Fibroblast of lung (primary cell): Measurements from ENCODE around the gene RFNG. TPM values are rescaled to one million over a fixed set of nuclear protein-coding genes. Genes with fewer than 3 reads are reported as not detected.

ENCODE experiments used
- DNase-seq, 2 donors: peaks; one replicate each; pipeline versions ENCODE4 v3.0.0 to v3.0.0-alpha.2; 2010; ENCODE audit warnings: low read depth in 2 of 2
- H2AFZ ChIP-seq: 2 replicates; pipeline ENCODE4 v1.5.1; 2012; ENCODE audit warnings: low read length, control low read depth, inconsistent platforms
- H3K27ac ChIP-seq: 2 replicates; pipeline ENCODE4 v1.5.1; 2011; ENCODE audit warnings: low read length, control low read depth; ENCODE audit not compliant: insufficient read depth
- H3K27me3 ChIP-seq: 2 replicates; pipeline ENCODE4 v1.5.1; 2011; ENCODE audit warnings: mild to moderate bottlenecking, low read length; ENCODE audit not compliant: control insufficient read depth, insufficient read depth
- H3K36me3 ChIP-seq: 2 replicates; pipeline ENCODE4 v1.5.1; 2011; ENCODE audit warnings: low read length; ENCODE audit not compliant: control insufficient read depth, insufficient read depth
- H3K4me1 ChIP-seq: 2 replicates; pipeline ENCODE4 v1.5.1; 2011; ENCODE audit warnings: low read length; ENCODE audit not compliant: control insufficient read depth, insufficient read depth; ENCODE audit errors: extremely low read depth
- H3K4me2 ChIP-seq: 2 replicates; pipeline ENCODE4 v1.5.1; 2011; ENCODE audit warnings: low read length, control low read depth; ENCODE audit not compliant: insufficient read depth; ENCODE audit errors: extremely low read depth
- H3K4me3 ChIP-seq, 4 experiments: fragments of 200-600 bp in 1 of 4; sonication (generic) in 1 of 4; replicated peaks in 1 of 4; 2 replicates each; pipeline ENCODE4 v1.5.1; 2011 to 2016; ENCODE audit warnings: low read length in 4 of 4, low read depth in 3 of 4, mild to moderate bottlenecking in 3 of 4, control low read depth in 2 of 4, inconsistent platforms in 1 of 4, mixed read lengths in 1 of 4; ENCODE audit not compliant: insufficient read depth in 1 of 4; ENCODE audit errors: control extremely low read depth in 1 of 4
- H3K79me2 ChIP-seq: 2 replicates; pipeline ENCODE4 v1.5.1; 2012; ENCODE audit warnings: mild to moderate bottlenecking, low read length, inconsistent platforms; ENCODE audit not compliant: control insufficient read depth, insufficient read depth
- H3K9ac ChIP-seq: 2 replicates; pipeline ENCODE4 v1.5.1; 2011; ENCODE audit warnings: mild to moderate bottlenecking, low read length, control low read depth; ENCODE audit not compliant: insufficient read depth
- H3K9me3 ChIP-seq: 2 replicates; pipeline ENCODE4 v1.5.1; 2012; ENCODE audit warnings: low read depth, low read length; ENCODE audit not compliant: control insufficient read depth, insufficient read depth
- H4K20me1 ChIP-seq: 2 replicates; pipeline ENCODE4 v1.5.1; 2011; ENCODE audit warnings: low read length; ENCODE audit not compliant: control insufficient read depth, insufficient read depth; ENCODE audit errors: extremely low read depth
- EZH2 ChIP-seq: IDR thresholded peaks from 2 replicates; pipeline ENCODE4 v1.5.1; 2012; ENCODE audit warnings: low read length, control low read depth, mild to moderate bottlenecking; ENCODE audit errors: missing control alignments
- polyA plus RNA-seq, 2 donors: library from polyadenylated mRNA; depleted of rRNA in 1 of 2; stranded (reverse) in 1 of 2; unstranded in 1 of 2; fragments of >200 nt; gene quantifications; 2 replicates each; pipeline ENCODE4 v1.2.1, GENCODE V29; 2011 to 2012; ENCODE audit warnings: missing spikeins in 1 of 2
- total RNA-seq: library from RNA; depleted of rRNA; stranded (reverse); fragments of >200 nt; gene quantifications from 2 replicates; pipeline ENCODE4 v1.2.1, GENCODE V29; 2014
- TF ChIP-seq, protein P1 (sequence below), 2 donors: IDR thresholded peaks in 1 of 2; conservative IDR thresholded peaks in 1 of 2; 1 replicate in 1 of 2; 2 replicates in 1 of 2; pipeline ENCODE4 v1.5.1; 2011 to 2012; ENCODE audit warnings: low read length in 2 of 2, control low read depth in 1 of 2, inconsistent platforms in 1 of 2, low read depth in 1 of 2, mild to moderate bottlenecking in 1 of 2

RFNG gene
- total and polyA plus RNA-seq, 2 donors (not counting 1 experiment from before 2014, with no cell fraction given): 14.5 to 48.9 TPM

DNA sequence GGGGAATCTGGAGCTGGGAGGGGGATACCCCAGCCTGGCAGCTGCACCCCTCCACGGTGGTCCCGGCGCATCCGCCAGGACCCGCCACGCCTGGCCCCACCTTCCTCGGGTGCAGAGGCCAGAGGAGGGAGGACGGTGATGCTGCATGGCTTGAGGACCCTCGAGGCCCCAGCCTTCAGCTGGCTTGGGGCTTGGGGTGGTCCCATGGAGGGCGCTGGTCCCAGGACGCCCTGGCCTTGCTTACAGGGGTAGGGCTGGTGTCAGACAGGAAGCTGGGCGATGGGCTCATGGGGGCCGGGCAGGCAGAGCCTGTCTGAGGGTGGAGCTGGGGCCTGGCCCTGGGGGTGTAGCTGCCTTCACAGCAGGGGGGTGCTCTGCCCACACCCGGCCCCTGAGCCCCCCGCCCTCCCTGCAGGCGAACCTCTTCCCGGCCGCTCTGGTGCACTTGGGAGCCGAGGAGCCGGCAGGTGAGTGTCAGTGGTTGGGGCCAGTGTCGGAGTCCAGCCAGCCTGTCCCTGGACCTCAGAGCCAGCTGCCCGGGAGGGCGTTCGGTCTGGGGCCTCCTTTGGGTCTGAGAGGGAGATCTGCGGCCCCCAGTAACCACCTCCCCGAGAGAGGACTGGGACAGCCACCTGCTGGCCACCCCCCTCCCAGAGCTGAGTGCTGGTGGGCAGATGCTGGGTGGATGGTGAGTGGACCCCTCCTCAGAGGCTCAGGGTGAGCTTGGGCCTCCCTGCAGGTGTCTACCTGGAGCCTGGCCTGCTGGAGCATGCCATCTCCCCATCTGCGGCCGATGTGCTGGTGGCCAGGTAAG lies 35.3 kb downstream of the RFNG start:
- Histone ChIP-seq H3K79me2 (peaks cover 1% of the 10 kb centered on the region), H3K4me2 (no peak overlapping the region), H3K9me3 (no peaks in the 10 kb centered on the region), H3K4me1 (peaks cover 1% of the 10 kb centered on the region), H4K20me1 (no peaks in the 10 kb centered on the region), H2AFZ (no peak overlapping the region), H3K9ac (no peak overlapping the region), H3K36me3 (peaks cover 4% of the 10 kb centered on the region), H3K4me3 (no peak overlapping the region), H3K27me3 (no peaks in the 10 kb centered on the region), H3K27ac (no peak overlapping the region)
- TF ChIP-seq, protein P1, sequence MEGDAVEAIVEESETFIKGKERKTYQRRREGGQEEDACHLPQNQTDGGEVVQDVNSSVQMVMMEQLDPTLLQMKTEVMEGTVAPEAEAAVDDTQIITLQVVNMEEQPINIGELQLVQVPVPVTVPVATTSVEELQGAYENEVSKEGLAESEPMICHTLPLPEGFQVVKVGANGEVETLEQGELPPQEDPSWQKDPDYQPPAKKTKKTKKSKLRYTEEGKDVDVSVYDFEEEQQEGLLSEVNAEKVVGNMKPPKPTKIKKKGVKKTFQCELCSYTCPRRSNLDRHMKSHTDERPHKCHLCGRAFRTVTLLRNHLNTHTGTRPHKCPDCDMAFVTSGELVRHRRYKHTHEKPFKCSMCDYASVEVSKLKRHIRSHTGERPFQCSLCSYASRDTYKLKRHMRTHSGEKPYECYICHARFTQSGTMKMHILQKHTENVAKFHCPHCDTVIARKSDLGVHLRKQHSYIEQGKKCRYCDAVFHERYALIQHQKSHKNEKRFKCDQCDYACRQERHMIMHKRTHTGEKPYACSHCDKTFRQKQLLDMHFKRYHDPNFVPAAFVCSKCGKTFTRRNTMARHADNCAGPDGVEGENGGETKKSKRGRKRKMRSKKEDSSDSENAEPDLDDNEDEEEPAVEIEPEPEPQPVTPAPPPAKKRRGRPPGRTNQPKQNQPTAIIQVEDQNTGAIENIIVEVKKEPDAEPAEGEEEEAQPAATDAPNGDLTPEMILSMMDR (conservative IDR thresholded peaks at IDR 0.05 in 1 of 2, IDR thresholded peaks at IDR 0.05 in 1 of 2; ENCODE audit: low read depth in 1 of 2, low read length in 2 of 2): no peak
- no peak for TF ChIP-seq EZH2
- DNase-seq: no peak

DNA sequence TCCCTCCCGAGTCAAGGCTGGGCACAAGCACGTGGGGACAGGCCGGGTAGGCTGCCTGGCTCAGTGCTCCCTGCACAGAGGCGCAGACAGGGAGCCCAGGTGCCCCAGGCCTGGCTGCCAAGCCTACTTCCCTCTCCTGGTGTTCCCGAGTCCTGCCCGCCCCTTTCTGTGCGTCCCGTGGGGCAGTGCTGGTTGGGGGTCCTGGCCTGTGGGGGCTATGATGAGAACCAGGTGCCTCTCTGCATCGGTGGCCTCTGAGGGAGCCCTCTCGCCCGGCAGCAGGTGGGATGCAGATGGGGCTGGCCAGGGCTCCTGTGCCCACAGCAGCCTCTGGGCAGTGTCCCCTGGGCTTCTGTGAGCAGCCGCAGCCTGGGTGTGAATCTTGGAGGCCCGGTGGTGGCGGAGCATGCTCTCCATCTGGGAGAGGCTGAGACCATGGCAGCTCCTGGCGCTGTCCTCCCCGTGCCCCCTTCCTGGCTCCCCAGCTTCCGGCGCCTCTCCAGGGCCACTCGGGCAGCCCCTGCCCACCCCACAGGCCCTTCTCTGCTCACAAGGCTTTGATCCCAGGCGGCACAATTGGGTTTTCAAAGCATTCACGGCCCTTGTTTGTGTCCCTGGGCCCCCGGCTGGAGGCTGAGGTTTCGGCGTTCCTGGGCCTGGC lies 36.2 kb downstream of the RFNG start:
- H3K4me2 ChIP-seq: no peak overlapping the region
- no peak overlapping the region for H3K27ac ChIP-seq
- H2AFZ ChIP-seq: no peak overlapping the region
- no peaks in the 10 kb centered on the region for H3K4me1 ChIP-seq
- H3K36me3 ChIP-seq: peaks cover 4% of the 10 kb centered on the region
- H3K9ac ChIP-seq: no peak overlapping the region
- TF ChIP-seq, protein P1 (conservative IDR thresholded peaks at IDR 0.05 in 1 of 2, IDR thresholded peaks at IDR 0.05 in 1 of 2; ENCODE audit: low read depth in 1 of 2, low read length in 2 of 2): no peak
- no peaks in the 10 kb centered on the region for H4K20me1 ChIP-seq
- no peaks in the 10 kb centered on the region for H3K9me3 ChIP-seq
- no peak for DNase-seq
- no peaks in the 10 kb centered on the region for H3K79me2 ChIP-seq
- H3K4me3 ChIP-seq: no peak overlapping the region
- H3K27me3 ChIP-seq: no peaks in the 10 kb centered on the region

DNA sequence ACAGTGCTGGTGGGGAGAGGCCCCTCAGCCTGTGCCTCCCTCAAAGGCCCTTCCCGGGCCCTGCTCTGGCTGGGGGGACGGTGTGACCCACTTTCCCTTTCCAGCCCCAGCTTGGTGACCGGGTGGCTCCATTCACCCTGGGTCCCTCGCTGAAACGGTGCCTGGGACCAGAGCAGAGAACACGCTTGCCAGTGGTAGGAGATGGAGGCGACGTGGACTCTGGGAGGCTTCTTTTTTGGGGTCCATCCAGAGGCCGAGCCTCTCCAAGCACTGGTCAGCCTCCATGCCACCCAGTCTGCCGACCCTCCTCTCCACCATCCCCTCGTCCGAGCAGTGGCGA lies 36.7 kb downstream of the RFNG start:
- Histone ChIP-seq H3K9ac (no peak overlapping the region), H3K9me3 (no peaks in the 10 kb centered on the region), H3K79me2 (no peaks in the 10 kb centered on the region), H2AFZ (no peak overlapping the region), H4K20me1 (no peaks in the 10 kb centered on the region), H3K4me2 (no peak overlapping the region), H3K27me3 (no peaks in the 10 kb centered on the region), H3K27ac (no peak overlapping the region), H3K36me3 (peaks cover 4% of the 10 kb centered on the region), H3K4me1 (no peaks in the 10 kb centered on the region), H3K4me3 (no peak overlapping the region)
- no peak for DNase-seq
- no peak for TF ChIP-seq EZH2
- TF ChIP-seq, protein P1 (conservative IDR thresholded peaks at IDR 0.05 in 1 of 2, IDR thresholded peaks at IDR 0.05 in 1 of 2; ENCODE audit: low read depth in 1 of 2, low read length in 2 of 2): no peak
